Activated CD4-positive, alpha-beta T cell treated with anti-CD3 and anti-CD28 coated beads, Interleukin-2, amount 10 ng/mL, durations not matched to agents 7 days and 5 days (primary cell): ENCODE results near the gene ELAC2. TPM values are rescaled to one million over a fixed set of nuclear protein-coding genes. Genes with fewer than 3 reads are reported as not detected.
A peak's percentile ranks its signal among the peaks of the same experiment; 100 is the strongest.

Experiments used
- CTCF ChIA-PET: fragments of 350-600 bp; sonication (Branson Sonifier 250); formaldehyde crosslinking; loops from one replicate; lab custom pipeline; 2021; ENCODE audit warnings: antibody characterized with exemption; lab: Charles Lee
- POLR2A ChIA-PET: fragments of 350-600 bp; sonication (Branson Sonifier 250); formaldehyde crosslinking; loops from one replicate; lab custom pipeline; 2021; ENCODE audit warnings: antibody characterized with exemption; lab: Charles Lee
- DNase-seq: peaks from one replicate; pipeline ENCODE4 v3.0.0-alpha.2; 2020
- H3K27ac Mint-ChIP-seq: one replicate; pipeline ENCODE4 v1.8.0; 2021; ENCODE audit warnings: mild to moderate bottlenecking, moderate library complexity, mixed read lengths
- H3K27me3 Mint-ChIP-seq: one replicate; pipeline ENCODE4 v1.8.0; 2021; ENCODE audit warnings: mixed read lengths
- H3K36me3 Mint-ChIP-seq: one replicate; pipeline ENCODE4 v1.8.0; 2021; ENCODE audit warnings: low read depth, mixed read lengths
- H3K4me1 Mint-ChIP-seq: one replicate; pipeline ENCODE4 v1.8.0; 2021; ENCODE audit warnings: mixed read lengths
- H3K4me3 Mint-ChIP-seq: one replicate; pipeline ENCODE4 v1.8.0; 2021; ENCODE audit warnings: mild to moderate bottlenecking, moderate library complexity, mixed read lengths
- H3K9me3 Mint-ChIP-seq: one replicate; pipeline ENCODE4 v1.8.0; 2021; ENCODE audit warnings: mixed read lengths
- total RNA-seq, 2 experiments: library from RNA; stranded (reverse); gene quantifications; one replicate each; pipeline ENCODE4 v1.2.3, GENCODE V29; 2021

The ELAC2 gene
- 10 to 100 TPM; 60.8 to 74.8 TPM for total RNA-seq

- H3K27me3 Mint-ChIP-seq: no peaks in the 10 kb centered on the region
- H3K4me1 Mint-ChIP-seq: peaks cover 27% of the 10 kb centered on the region
- peak; percentile 97 for DNase-seq
- CTCF ChIA-PET: interaction anchor here (2.2 to 5.7 kb wide), 2 partner anchors 13 to 14 kb away, joined by 6 to 46 read pairs; no protein-coding TSS in a partner anchor
- H3K9me3 Mint-ChIP-seq: no peaks in the 10 kb centered on the region
- peaks cover 36% of the 10 kb centered on the region for H3K36me3 Mint-ChIP-seq
- H3K27ac Mint-ChIP-seq: peak within 1 kb of the TSS; percentile 96
- H3K4me3 Mint-ChIP-seq: peak within 1 kb of the TSS; percentile 97
- POLR2A ChIA-PET: interaction anchor here (1.0 kb wide), 1 partner anchor 16 kb away, joined by 3 read pairs; no protein-coding TSS in a partner anchor
These were observed at the start of gene ELAC2 for GRCh38 chr17:13017655-13018459. ELAC2 (minus strand) TSS chr17:13018027; CDS start chr17:13017947, 80 bp downstream.

- no peaks in the 10 kb centered on the region for H3K27me3 Mint-ChIP-seq
- ChIA-PET CTCF (no interaction called here), POLR2A (no interaction called here)
- no peaks in the 10 kb centered on the region for H3K36me3 Mint-ChIP-seq
- no peaks in the 10 kb centered on the region for H3K4me1 Mint-ChIP-seq
- no peak overlapping the region for H3K4me3 Mint-ChIP-seq
- no peak overlapping the region for H3K27ac Mint-ChIP-seq
- no peak for DNase-seq
- H3K9me3 Mint-ChIP-seq: peaks cover 3% of the 10 kb centered on the region
These were observed 47.2 kb upstream of the ELAC2 start for GRCh38 chr17:13065032-13065431.

GRCh38 chr17:13055131-13055530 lies 37.3 kb upstream of the ELAC2 start:
- Mint-ChIP-seq H3K27me3 (no peaks in the 10 kb centered on the region), H3K9me3 (peaks cover 4% of the 10 kb centered on the region), H3K4me3 (no peak overlapping the region), H3K36me3 (no peaks in the 10 kb centered on the region), H3K27ac (no peak overlapping the region), H3K4me1 (no peaks in the 10 kb centered on the region)
- ChIA-PET POLR2A (no interaction called here), CTCF (no interaction called here)
- no peak for DNase-seq

GRCh38 chr17:13054666-13055065 lies 36.8 kb upstream of the ELAC2 start:
- CTCF ChIA-PET: no interaction called here
- DNase-seq: no peak
- Mint-ChIP-seq H3K27me3 (no peaks in the 10 kb centered on the region), H3K9me3 (peaks cover 4% of the 10 kb centered on the region), H3K4me3 (no peak overlapping the region), H3K4me1 (no peaks in the 10 kb centered on the region), H3K36me3 (no peaks in the 10 kb centered on the region), H3K27ac (no peak overlapping the region)
- POLR2A ChIA-PET: no interaction called here

- Mint-ChIP-seq H3K27me3 (no peaks in the 10 kb centered on the region), H3K9me3 (no peaks in the 10 kb centered on the region), H3K36me3 (no peaks in the 10 kb centered on the region), H3K4me3 (no peak overlapping the region), H3K4me1 (no peaks in the 10 kb centered on the region), H3K27ac (no peak overlapping the region)
- DNase-seq: no peak
- POLR2A ChIA-PET: no interaction called here
- CTCF ChIA-PET: interaction anchor here (0.5 kb wide), 1 partner anchor 1138 kb away, joined by 3 read pairs; no protein-coding TSS in a partner anchor
These were observed 34.1 kb upstream of the ELAC2 start for GRCh38 chr17:13051915-13052314.

GRCh38 chr17:13047011-13047606 lies 29.3 kb upstream of the ELAC2 start:
- POLR2A ChIA-PET: no interaction called here
- CTCF ChIA-PET: interaction anchor here (2.2 kb wide), 1 partner anchor 17 kb away, joined by 5 read pairs; no protein-coding TSS in a partner anchor
- no peak overlapping the region for H3K27ac Mint-ChIP-seq
- no peaks in the 10 kb centered on the region for H3K4me1 Mint-ChIP-seq
- H3K9me3 Mint-ChIP-seq: no peaks in the 10 kb centered on the region
- H3K4me3 Mint-ChIP-seq: no peak overlapping the region
- H3K36me3 Mint-ChIP-seq: no peaks in the 10 kb centered on the region
- no peaks in the 10 kb centered on the region for H3K27me3 Mint-ChIP-seq
- no peak for DNase-seq

- POLR2A ChIA-PET: no interaction called here
- Mint-ChIP-seq H3K36me3 (no peaks in the 10 kb centered on the region), H3K27ac (no peak overlapping the region), H3K4me3 (no peak overlapping the region), H3K4me1 (no peaks in the 10 kb centered on the region), H3K9me3 (no peaks in the 10 kb centered on the region), H3K27me3 (no peaks in the 10 kb centered on the region)
- DNase-seq: no peak
- CTCF ChIA-PET: interaction anchor here (0.6 to 2.2 kb wide), 2 partner anchors 13 to 16 kb away, joined by 4 to 5 read pairs; no protein-coding TSS in a partner anchor
These were observed 28.5 kb upstream of the ELAC2 start for GRCh38 chr17:13046361-13046760.

- ChIA-PET POLR2A (no interaction called here), CTCF (no interaction called here)
- no peak for DNase-seq
- H3K4me3 Mint-ChIP-seq: no peak overlapping the region
- H3K27me3 Mint-ChIP-seq: no peaks in the 10 kb centered on the region
- no peaks in the 10 kb centered on the region for H3K36me3 Mint-ChIP-seq
- H3K4me1 Mint-ChIP-seq: no peaks in the 10 kb centered on the region
- no peak overlapping the region for H3K27ac Mint-ChIP-seq
- no peaks in the 10 kb centered on the region for H3K9me3 Mint-ChIP-seq
These were observed 26.8 kb upstream of the ELAC2 start for GRCh38 chr17:13044572-13045065.

GRCh38 chr17:13038931-13039665 lies 21.3 kb upstream of the ELAC2 start:
- H3K27ac Mint-ChIP-seq: no peak overlapping the region
- H3K36me3 Mint-ChIP-seq: no peaks in the 10 kb centered on the region
- CTCF ChIA-PET: interaction anchor here (0.6 to 1.8 kb wide), 2 partner anchors 9 to 1260 kb away, joined by 3 to 5 read pairs; no protein-coding TSS in a partner anchor

GRCh38 chr17:13036751-13037150 lies 18.9 kb upstream of the ELAC2 start:
- CTCF ChIA-PET: no interaction called here
- no peak overlapping the region for H3K4me3 Mint-ChIP-seq
- H3K27ac Mint-ChIP-seq: no peak overlapping the region

More at GRCh38 chr17:13038931-13039665, 21.3 kb upstream of the ELAC2 start:
- Mint-ChIP-seq H3K27me3 (peaks cover 8% of the 10 kb centered on the region), H3K9me3 (peaks cover 5% of the 10 kb centered on the region), H3K4me1 (no peaks in the 10 kb centered on the region), H3K4me3 (no peak overlapping the region)
- POLR2A ChIA-PET: no interaction called here
- DNase-seq: no peak

GRCh38 chr17:13035420-13035819 lies 17.6 kb upstream of the ELAC2 start:
- CTCF ChIA-PET: no interaction called here
- DNase-seq: no peak
- no peak overlapping the region for H3K27ac Mint-ChIP-seq
- H3K27me3 Mint-ChIP-seq: peaks cover 8% of the 10 kb centered on the region
- peaks cover 5% of the 10 kb centered on the region for H3K9me3 Mint-ChIP-seq
- no peak overlapping the region for H3K4me3 Mint-ChIP-seq
- no peaks in the 10 kb centered on the region for H3K36me3 Mint-ChIP-seq
- POLR2A ChIA-PET: no interaction called here
- peaks cover 6% of the 10 kb centered on the region for H3K4me1 Mint-ChIP-seq

More at GRCh38 chr17:13036751-13037150, 18.9 kb upstream of the ELAC2 start:
- Mint-ChIP-seq H3K9me3 (peaks cover 5% of the 10 kb centered on the region), H3K36me3 (no peaks in the 10 kb centered on the region), H3K4me1 (peaks cover 3% of the 10 kb centered on the region), H3K27me3 (peaks cover 8% of the 10 kb centered on the region)
- DNase-seq: no peak
- POLR2A ChIA-PET: no interaction called here

- ChIA-PET CTCF (interaction anchor here (0.6 to 4.9 kb wide), 2 partner anchors 12 to 156 kb away, joined by 3 to 46 read pairs; partner anchors contain the start of gene ELAC2), POLR2A (no interaction called here)
- Mint-ChIP-seq H3K4me1 (peaks cover 6% of the 10 kb centered on the region), H3K27me3 (peaks cover 8% of the 10 kb centered on the region), H3K9me3 (peaks cover 5% of the 10 kb centered on the region), H3K36me3 (no peaks in the 10 kb centered on the region), H3K4me3 (no peak overlapping the region), H3K27ac (no peak overlapping the region)
- DNase-seq: peak; percentile 52
These were observed 14.0 kb upstream of the ELAC2 start for GRCh38 chr17:13031718-13032350.
